Coronary artery (tissue), 2 donors: ENCODE data around the gene APBA1.

Experiments
- DNase-seq: peaks from one replicate; pipeline ENCODE4 v3.0.0-alpha.2; 2017; ENCODE audit warnings: low spot score
- H3K27ac ChIP-seq, 2 donors: fragments of 200-600 bp; sonication (generic); one replicate each; pipeline ENCODE4 v1.5.1; 2016 to 2019
- H3K4me3 ChIP-seq: fragments of 200-600 bp; sonication (generic); 2 replicates; pipeline ENCODE4 v1.5.1; 2016; ENCODE audit warnings: mild to moderate bottlenecking, moderate library complexity
- CTCF ChIP-seq: fragments of 200-600 bp; sonication (generic); IDR thresholded peaks from one replicate; pipeline ENCODE4 v1.5.1; 2019; ENCODE audit warnings: antibody characterized with exemption

Gene APBA1

GRCh38 chr9:69611221-69611620 is 61.0 kb downstream of the APBA1 start:
- TF ChIP-seq CTCF, result no peak
- no peak for DNase-seq
- no peak overlapping the region for H3K27ac ChIP-seq
- no peak overlapping the region for H3K4me3 ChIP-seq

- H3K4me3 ChIP-seq, result no peak overlapping the region
- TF ChIP-seq CTCF, result no peak
- H3K27ac ChIP-seq, result no peak overlapping the region
- no peak for DNase-seq
Measured at GRCh38 chr9:69609156-69609555, 63.0 kb downstream of the APBA1 start.

GRCh38 chr9:69606089-69606488 is 66.1 kb downstream of the APBA1 start:
- no peak for DNase-seq
- TF ChIP-seq CTCF, result no peak
- Histone ChIP-seq H3K27ac (no peak overlapping the region), H3K4me3 (no peak overlapping the region)

- DNase-seq, result no peak
- H3K27ac ChIP-seq, result no peak overlapping the region
- no peak overlapping the region for H3K4me3 ChIP-seq
- no peak for TF ChIP-seq CTCF
Measured at GRCh38 chr9:69605406-69605805, 66.8 kb downstream of the APBA1 start.

- no peak for DNase-seq
- TF ChIP-seq CTCF, result no peak
- H3K27ac ChIP-seq, result no peak overlapping the region
- no peak overlapping the region for H3K4me3 ChIP-seq
Measured at GRCh38 chr9:69604568-69605219, 67.5 kb downstream of the APBA1 start.

- no peak for DNase-seq
- no peak overlapping the region for H3K4me3 ChIP-seq
- TF ChIP-seq CTCF, result no peak
- H3K27ac ChIP-seq, result no peak overlapping the region
Measured at GRCh38 chr9:69603656-69604055, 68.5 kb downstream of the APBA1 start.

GRCh38 chr9:69602773-69603172 is 69.4 kb downstream of the APBA1 start:
- H3K27ac ChIP-seq, result no peak overlapping the region

More at GRCh38 chr9:69602773-69603172, 69.4 kb downstream of the APBA1 start:
- no peak for TF ChIP-seq CTCF
- H3K4me3 ChIP-seq, result no peak overlapping the region
- no peak for DNase-seq
